ENCODE measurements around the gene CNTNAP3B. TPM values are rescaled to one million over a fixed set of nuclear protein-coding genes. Genes with fewer than 3 reads are reported as not detected.
"Not testable (repeated sequence)": the region's sequence is repeated elsewhere in the genome, so short reads cannot be mapped to it uniquely, and the experiment has no call there.

Gene CNTNAP3B
- total RNA-seq (2021) (0.34 and 0.68 TPM in 2 replicates), Bru-seq, nascent RNA (percentile 20 among the genes with signal in this experiment), BruChase-seq, experiment 1, labeled RNA remaining after a 2-hour chase (percentile 16 among the genes with signal in this experiment), BruChase-seq, experiment 2, labeled RNA remaining after a 6-hour chase (percentile 11 among the genes with signal in this experiment)
- long read RNA-seq, result 0 reads

DNA sequence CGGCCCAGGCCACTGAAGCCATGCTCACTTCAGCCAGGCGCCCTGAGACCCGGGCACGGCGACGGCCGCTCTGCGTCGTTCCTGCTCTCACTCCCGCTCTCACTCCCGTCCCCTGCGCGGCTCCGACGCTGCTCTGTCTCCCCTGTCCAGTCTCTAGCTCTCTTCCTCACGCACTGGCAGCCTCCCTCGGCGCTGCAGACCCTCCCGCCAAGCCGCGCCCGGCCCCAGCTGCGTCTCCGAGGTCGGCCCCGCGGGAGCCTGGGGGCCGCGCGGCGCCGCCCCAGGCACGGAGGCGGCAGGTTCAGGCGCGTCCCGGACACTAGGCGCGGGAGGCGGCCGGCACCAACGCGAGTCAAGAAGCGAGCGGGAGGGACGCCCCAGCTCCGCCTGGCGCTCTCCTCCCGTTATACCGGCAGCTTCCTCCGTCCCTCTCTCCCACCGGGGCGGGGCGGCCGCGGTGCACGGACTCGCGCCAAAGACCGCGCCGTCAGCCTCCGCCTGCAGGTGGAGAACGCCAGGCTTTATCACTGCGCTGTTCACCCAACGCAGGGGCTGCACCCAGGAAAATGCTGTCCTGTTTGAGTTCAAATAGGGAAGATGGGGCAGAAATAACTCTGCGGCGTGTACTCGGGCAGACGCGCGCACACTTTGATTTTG lies at the start of gene CNTNAP3B:
Gene CNTNAP3B, minus strand, starts transcription at position 354 of the 657 bp plus-strand sequence. Its CDS starts 332 bp downstream, at position 22.
- POLR2A ChIA-PET (ENCODE audit: low non-redundant PET); CTCF ChIA-PET; H3K9me3 ChIP-seq (ENCODE audit: low read depth, low read length, poor library complexity, severe bottlenecking); H3K4me1 ChIP-seq (ENCODE audit: insufficient read depth, low read length, poor library complexity, severe bottlenecking); intact Hi-C loops (cut with micrococcal nuclease; ENCODE audit: unreplicated experiment); H3K27ac ChIP-seq (ENCODE audit: low read depth, low read length, poor library complexity, severe bottlenecking); DNase-seq (ENCODE audit: low spot score); H3K36me3 ChIP-seq (ENCODE audit: insufficient read depth, low read length, poor library complexity, severe bottlenecking); BruUV-seq (replicated peaks); H3K4me3 ChIP-seq (ENCODE audit: low read depth, low read length, poor library complexity, severe bottlenecking); H3K27me3 ChIP-seq (replicated peaks; ENCODE audit: insufficient read depth, low read depth, low read length, poor library complexity): not testable (repeated sequence)

DNA sequence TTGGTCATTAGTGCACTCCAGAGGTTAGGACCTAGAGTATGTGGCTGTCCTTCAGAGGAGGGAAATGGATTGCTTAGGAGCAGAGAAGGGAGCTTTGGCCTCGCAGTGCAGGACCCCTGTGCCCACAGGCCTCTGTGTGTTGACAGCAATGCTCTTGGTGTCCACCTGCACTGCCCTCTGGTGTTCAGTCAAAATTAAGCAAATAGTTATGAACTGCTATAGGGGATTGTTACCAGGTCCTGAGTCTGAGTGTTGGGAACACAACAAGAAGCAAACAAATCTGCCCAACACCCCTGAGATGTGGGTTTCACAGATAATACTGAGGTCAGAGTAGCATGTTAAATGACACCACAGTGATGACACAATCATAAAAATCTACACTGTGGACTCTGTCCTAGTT lies 31.1 kb upstream of the CNTNAP3B start:
- H3K27ac ChIP-seq (ENCODE audit: low read depth, low read length, poor library complexity, severe bottlenecking); H3K9me3 ChIP-seq (ENCODE audit: low read depth, low read length, poor library complexity, severe bottlenecking); H3K4me3 ChIP-seq (ENCODE audit: low read depth, low read length, poor library complexity, severe bottlenecking); CTCF ChIA-PET; H3K4me1 ChIP-seq (ENCODE audit: insufficient read depth, low read length, poor library complexity, severe bottlenecking); H3K27me3 ChIP-seq (replicated peaks; ENCODE audit: insufficient read depth, low read depth, low read length, poor library complexity); BruUV-seq (replicated peaks); intact Hi-C loops (cut with micrococcal nuclease; ENCODE audit: unreplicated experiment); H3K36me3 ChIP-seq (ENCODE audit: insufficient read depth, low read length, poor library complexity, severe bottlenecking); POLR2A ChIA-PET (ENCODE audit: low non-redundant PET): not testable (repeated sequence)
- TF ChIP-seq, protein P1, sequence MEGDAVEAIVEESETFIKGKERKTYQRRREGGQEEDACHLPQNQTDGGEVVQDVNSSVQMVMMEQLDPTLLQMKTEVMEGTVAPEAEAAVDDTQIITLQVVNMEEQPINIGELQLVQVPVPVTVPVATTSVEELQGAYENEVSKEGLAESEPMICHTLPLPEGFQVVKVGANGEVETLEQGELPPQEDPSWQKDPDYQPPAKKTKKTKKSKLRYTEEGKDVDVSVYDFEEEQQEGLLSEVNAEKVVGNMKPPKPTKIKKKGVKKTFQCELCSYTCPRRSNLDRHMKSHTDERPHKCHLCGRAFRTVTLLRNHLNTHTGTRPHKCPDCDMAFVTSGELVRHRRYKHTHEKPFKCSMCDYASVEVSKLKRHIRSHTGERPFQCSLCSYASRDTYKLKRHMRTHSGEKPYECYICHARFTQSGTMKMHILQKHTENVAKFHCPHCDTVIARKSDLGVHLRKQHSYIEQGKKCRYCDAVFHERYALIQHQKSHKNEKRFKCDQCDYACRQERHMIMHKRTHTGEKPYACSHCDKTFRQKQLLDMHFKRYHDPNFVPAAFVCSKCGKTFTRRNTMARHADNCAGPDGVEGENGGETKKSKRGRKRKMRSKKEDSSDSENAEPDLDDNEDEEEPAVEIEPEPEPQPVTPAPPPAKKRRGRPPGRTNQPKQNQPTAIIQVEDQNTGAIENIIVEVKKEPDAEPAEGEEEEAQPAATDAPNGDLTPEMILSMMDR (conservative IDR thresholded peaks at IDR 0.05; ENCODE audit: low read depth, low read length), result 0 out of 2 replicates have a peak, but pooled peaks have one; percentile 15
- peak; percentile 0 for DNase-seq (ENCODE audit: low spot score)

DNA sequence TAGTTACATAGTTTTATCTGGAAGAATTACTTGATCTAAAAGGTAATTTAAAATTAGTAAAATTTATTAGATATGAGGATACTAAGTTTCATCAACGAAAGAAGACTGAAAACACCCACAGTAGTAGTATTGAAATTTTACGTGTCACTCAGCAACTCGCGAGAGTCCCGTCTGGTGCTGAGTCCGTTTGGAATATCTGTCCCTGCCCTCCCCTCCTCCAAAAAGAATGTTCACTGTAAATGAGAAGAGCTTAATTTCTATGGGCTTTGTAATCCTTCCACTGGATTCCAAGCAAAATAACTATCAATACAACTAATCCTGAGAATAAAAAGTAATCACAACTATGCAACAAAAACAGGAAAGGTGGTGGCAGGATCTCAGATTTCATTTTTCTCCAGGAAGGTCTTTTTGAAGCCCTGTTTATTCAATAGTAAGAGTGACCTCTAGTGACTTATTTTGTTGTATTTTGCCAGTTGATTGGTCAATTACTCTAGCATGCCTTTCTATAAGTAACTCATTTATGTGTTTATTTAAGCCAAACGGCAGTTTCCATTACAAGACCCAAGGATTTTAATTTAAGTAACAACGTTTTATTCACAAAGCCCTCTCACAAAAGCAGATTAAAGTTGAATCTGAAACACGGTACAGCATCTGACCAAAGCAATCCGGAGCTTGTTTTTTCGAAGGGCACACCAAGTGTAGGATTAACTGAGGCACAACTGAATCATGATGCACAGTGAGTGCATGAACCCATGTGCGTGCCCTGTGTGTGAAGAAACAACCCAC lies 2.0 kb downstream of the CNTNAP3B start:
- H3K4me3 ChIP-seq (ENCODE audit: low read depth, low read length, poor library complexity, severe bottlenecking); POLR2A ChIA-PET (ENCODE audit: low non-redundant PET); H3K4me1 ChIP-seq (ENCODE audit: insufficient read depth, low read length, poor library complexity, severe bottlenecking); H3K27me3 ChIP-seq (replicated peaks; ENCODE audit: insufficient read depth, low read depth, low read length, poor library complexity); H3K36me3 ChIP-seq (ENCODE audit: insufficient read depth, low read length, poor library complexity, severe bottlenecking); BruUV-seq (replicated peaks); H3K27ac ChIP-seq (ENCODE audit: low read depth, low read length, poor library complexity, severe bottlenecking); intact Hi-C loops (cut with micrococcal nuclease; ENCODE audit: unreplicated experiment); CTCF ChIA-PET; H3K9me3 ChIP-seq (ENCODE audit: low read depth, low read length, poor library complexity, severe bottlenecking); DNase-seq (ENCODE audit: low spot score): not testable (repeated sequence)

DNA sequence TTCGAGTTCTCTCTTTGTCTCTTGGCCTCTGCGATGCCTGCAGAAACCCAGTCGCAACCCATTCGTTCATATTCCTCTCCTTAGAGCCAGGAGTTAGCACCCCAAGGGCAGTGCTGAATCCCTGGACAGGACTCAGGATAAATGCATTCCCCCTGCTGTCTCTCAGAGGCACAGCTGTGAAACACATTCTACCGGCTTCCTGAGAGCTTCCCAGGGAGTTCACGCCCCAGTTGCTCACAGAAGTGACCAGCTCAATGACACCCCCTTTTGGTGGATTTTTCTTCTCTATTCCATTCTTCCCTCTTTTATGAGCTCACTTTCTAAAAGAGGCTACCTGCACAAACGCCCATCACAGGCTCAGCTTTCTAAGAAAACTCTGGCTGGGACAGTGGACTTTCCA lies 8.2 kb downstream of the CNTNAP3B start:
- CTCF ChIA-PET; H3K27ac ChIP-seq (ENCODE audit: low read depth, low read length, poor library complexity, severe bottlenecking); intact Hi-C loops (cut with micrococcal nuclease; ENCODE audit: unreplicated experiment); DNase-seq (ENCODE audit: low spot score); H3K36me3 ChIP-seq (ENCODE audit: insufficient read depth, low read length, poor library complexity, severe bottlenecking); H3K27me3 ChIP-seq (replicated peaks; ENCODE audit: insufficient read depth, low read depth, low read length, poor library complexity); H3K9me3 ChIP-seq (ENCODE audit: low read depth, low read length, poor library complexity, severe bottlenecking); POLR2A ChIA-PET (ENCODE audit: low non-redundant PET); BruUV-seq (replicated peaks); H3K4me1 ChIP-seq (ENCODE audit: insufficient read depth, low read length, poor library complexity, severe bottlenecking); H3K4me3 ChIP-seq (ENCODE audit: low read depth, low read length, poor library complexity, severe bottlenecking): not testable (repeated sequence)

DNA sequence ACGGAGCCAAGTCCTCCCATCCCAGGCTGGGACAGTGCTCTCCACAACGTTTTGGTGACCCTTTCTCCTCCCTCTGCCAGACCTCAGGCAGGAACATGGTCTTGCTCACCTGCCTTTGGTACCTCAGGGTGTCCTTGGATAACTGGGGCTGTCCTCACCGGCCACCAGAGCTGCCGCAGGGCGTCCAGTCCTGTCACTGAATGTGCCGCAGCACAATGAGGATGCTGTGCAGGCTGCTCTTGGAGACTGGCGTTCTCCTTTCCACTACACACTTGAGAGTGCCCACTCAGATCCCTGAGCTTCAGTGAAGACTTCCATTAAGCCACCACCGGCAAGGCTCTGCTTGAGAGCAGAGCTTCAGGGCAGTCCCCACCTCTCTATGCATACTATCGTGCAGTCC lies 33.3 kb downstream of the CNTNAP3B start:
- H3K4me1 ChIP-seq (ENCODE audit: insufficient read depth, low read length, poor library complexity, severe bottlenecking); CTCF ChIA-PET; BruUV-seq (replicated peaks); H3K9me3 ChIP-seq (ENCODE audit: low read depth, low read length, poor library complexity, severe bottlenecking); H3K4me3 ChIP-seq (ENCODE audit: low read depth, low read length, poor library complexity, severe bottlenecking); intact Hi-C loops (cut with micrococcal nuclease; ENCODE audit: unreplicated experiment); H3K27ac ChIP-seq (ENCODE audit: low read depth, low read length, poor library complexity, severe bottlenecking); DNase-seq (ENCODE audit: low spot score); POLR2A ChIA-PET (ENCODE audit: low non-redundant PET); H3K36me3 ChIP-seq (ENCODE audit: insufficient read depth, low read length, poor library complexity, severe bottlenecking); H3K27me3 ChIP-seq (replicated peaks; ENCODE audit: insufficient read depth, low read depth, low read length, poor library complexity): not testable (repeated sequence)

DNA sequence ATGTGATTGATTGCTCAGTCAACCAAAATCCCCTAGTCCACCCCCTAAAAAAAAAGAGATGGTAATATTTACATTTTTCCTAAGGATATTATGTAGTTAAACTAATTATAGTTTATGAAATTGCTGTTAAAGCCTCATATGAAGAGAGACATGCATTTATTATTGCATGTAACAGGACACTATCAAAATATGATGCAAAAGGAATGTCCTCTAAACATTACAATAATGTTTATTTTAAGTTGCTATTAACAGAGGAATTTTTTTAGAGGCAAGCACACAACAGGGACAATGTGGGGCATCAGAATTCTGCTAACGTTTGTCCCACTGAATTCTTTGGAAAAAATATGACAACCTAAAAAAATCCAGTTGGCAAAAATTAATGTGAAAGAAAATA lies 44.7 kb downstream of the CNTNAP3B start:
- BruUV-seq (replicated peaks); H3K36me3 ChIP-seq (ENCODE audit: insufficient read depth, low read length, poor library complexity, severe bottlenecking); H3K27ac ChIP-seq (ENCODE audit: low read depth, low read length, poor library complexity, severe bottlenecking); CTCF ChIA-PET; intact Hi-C loops (cut with micrococcal nuclease; ENCODE audit: unreplicated experiment); H3K4me3 ChIP-seq (ENCODE audit: low read depth, low read length, poor library complexity, severe bottlenecking); POLR2A ChIA-PET (ENCODE audit: low non-redundant PET); H3K27me3 ChIP-seq (replicated peaks; ENCODE audit: insufficient read depth, low read depth, low read length, poor library complexity); H3K4me1 ChIP-seq (ENCODE audit: insufficient read depth, low read length, poor library complexity, severe bottlenecking); DNase-seq (ENCODE audit: low spot score); H3K9me3 ChIP-seq (ENCODE audit: low read depth, low read length, poor library complexity, severe bottlenecking): not testable (repeated sequence)
